Lung (tissue), 12 donors: ENCODE results near the gene TCHP. TPM values are rescaled to one million over a fixed set of nuclear protein-coding genes. Genes with fewer than 3 reads are reported as not detected.

Experiments used
- ATAC-seq: fragments of 200-7000 bp; cut with Tn5 transposase; one replicate; pipeline ENCODE4 v1.9.1; 2020; ENCODE audit warnings: moderate number of reproducible peaks; ENCODE audit not compliant: insufficient read depth, low FRiP score
- DNase-seq, 3 donors: peaks; one replicate each; pipeline ENCODE4 v3.0.0-alpha.2; 2013 to 2017
- H3K27ac ChIP-seq, 2 donors: one replicate each; pipeline ENCODE4 v1.5.1; 2013; ENCODE audit warnings: mild to moderate bottlenecking in 2 of 2, moderate library complexity in 2 of 2, control low read depth in 1 of 2, inconsistent platforms in 1 of 2, low read depth in 1 of 2, low read length in 1 of 2
- H3K27me3 ChIP-seq, 3 donors: one replicate each; pipeline ENCODE4 v1.5.1; 2013; ENCODE audit warnings: low read length in 2 of 3; ENCODE audit not compliant: control insufficient read depth in 3 of 3, insufficient read depth in 3 of 3
- H3K36me3 ChIP-seq, 4 donors: one replicate each; pipeline ENCODE4 v1.5.1; 2013; ENCODE audit warnings: low read length in 4 of 4, mild to moderate bottlenecking in 1 of 4, moderate library complexity in 1 of 4; ENCODE audit not compliant: control insufficient read depth in 4 of 4, insufficient read depth in 4 of 4
- H3K4me1 ChIP-seq, 5 donors: one replicate each; pipeline ENCODE4 v1.5.1; 2013; ENCODE audit warnings: low read length in 5 of 5, mild to moderate bottlenecking in 2 of 5, moderate library complexity in 1 of 5; ENCODE audit not compliant: control insufficient read depth in 5 of 5, insufficient read depth in 5 of 5
- H3K4me3 ChIP-seq: one replicate; pipeline ENCODE4 v1.5.1; 2013; ENCODE audit warnings: mild to moderate bottlenecking, control low read depth, moderate library complexity
- H3K9ac ChIP-seq, 2 donors: one replicate each; pipeline ENCODE4 v1.5.1; 2013; ENCODE audit warnings: low read length in 2 of 2, control low read depth in 1 of 2; ENCODE audit not compliant: insufficient read depth in 1 of 2
- H3K9me3 ChIP-seq, 4 donors: one replicate each; pipeline ENCODE4 v1.5.1; 2013; ENCODE audit warnings: low read length in 3 of 4, mild to moderate bottlenecking in 1 of 4, moderate library complexity in 1 of 4; ENCODE audit not compliant: control insufficient read depth in 4 of 4, insufficient read depth in 3 of 4
- WGBS, 2 donors: extraction: QIAGEN DNeasy Blood & Tissue Kit; methylation state at CpG; one replicate each; pipeline ENCODE4 v1.1.7; 2013; 5-methylcytosine and 5-hydroxymethylcytosine counted together
- polyA plus RNA-seq, 2 donors: library from polyadenylated mRNA; stranded (reverse); fragments of 200-250 nt; gene quantifications; one replicate each; pipeline ENCODE4 v1.2.1, GENCODE V29; 2013
- total RNA-seq, 2 donors: library from RNA; depleted of rRNA in 1 of 2; stranded (reverse); fragments of >200 nt in 1 of 2; gene quantifications; one replicate each; pipeline ENCODE4 v1.2.1, GENCODE V29; 2014 to 2021
- TF ChIP-seq, protein P1 (sequence below): IDR thresholded peaks from 2 replicates; pipeline ENCODE4 v1.5.1; 2012; ENCODE audit warnings: mild to moderate bottlenecking; ENCODE audit errors: control extremely low read depth, extremely low read depth
- donor health status: control.
- donor health status: control.
- donor health status: Bipolar disorder and iron deficiency.
- donor health status: healthy.
- donor health status: DM: yes; HTN: yes; CAD: no.

TCHP gene
- total and polyA plus RNA-seq, 4 donors, result 10.4 to 17.5 (median 12.0) TPM

DNA sequence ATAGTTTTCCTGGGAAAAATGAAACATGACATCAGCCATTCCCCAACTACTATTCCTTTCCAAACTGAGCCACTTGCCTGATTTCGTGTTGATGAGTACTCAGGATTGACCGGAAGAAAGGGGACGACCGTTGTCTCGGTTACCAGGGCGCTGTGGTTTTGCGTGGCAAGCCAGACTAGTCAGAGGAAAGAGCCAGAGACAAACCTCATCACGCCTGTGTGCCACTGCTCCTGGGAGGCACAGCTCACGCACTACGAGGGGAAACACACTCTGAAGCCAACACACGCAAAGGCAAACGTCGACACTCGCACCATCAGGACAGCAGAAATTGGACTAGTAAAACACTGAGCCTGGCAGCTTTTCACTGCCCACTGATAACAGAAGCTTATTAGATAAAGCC lies 61.1 kb downstream of the TCHP start:
- no peak for ATAC-seq

GRCh38 chr12:109961612-109962011 lies 61.5 kb downstream of the TCHP start:
- WGBS, 2 donors, result 69 to 83% methylated on average over 6 of the region's 6 CpGs
- H3K4me1 ChIP-seq, result no peaks in the 10 kb centered on the region
- DNase-seq (no peak), ATAC-seq (no peak)
- H3K27me3 ChIP-seq, result no peaks in the 10 kb centered on the region
- no peak overlapping the region for H3K9ac ChIP-seq
- TF ChIP-seq, protein P1, sequence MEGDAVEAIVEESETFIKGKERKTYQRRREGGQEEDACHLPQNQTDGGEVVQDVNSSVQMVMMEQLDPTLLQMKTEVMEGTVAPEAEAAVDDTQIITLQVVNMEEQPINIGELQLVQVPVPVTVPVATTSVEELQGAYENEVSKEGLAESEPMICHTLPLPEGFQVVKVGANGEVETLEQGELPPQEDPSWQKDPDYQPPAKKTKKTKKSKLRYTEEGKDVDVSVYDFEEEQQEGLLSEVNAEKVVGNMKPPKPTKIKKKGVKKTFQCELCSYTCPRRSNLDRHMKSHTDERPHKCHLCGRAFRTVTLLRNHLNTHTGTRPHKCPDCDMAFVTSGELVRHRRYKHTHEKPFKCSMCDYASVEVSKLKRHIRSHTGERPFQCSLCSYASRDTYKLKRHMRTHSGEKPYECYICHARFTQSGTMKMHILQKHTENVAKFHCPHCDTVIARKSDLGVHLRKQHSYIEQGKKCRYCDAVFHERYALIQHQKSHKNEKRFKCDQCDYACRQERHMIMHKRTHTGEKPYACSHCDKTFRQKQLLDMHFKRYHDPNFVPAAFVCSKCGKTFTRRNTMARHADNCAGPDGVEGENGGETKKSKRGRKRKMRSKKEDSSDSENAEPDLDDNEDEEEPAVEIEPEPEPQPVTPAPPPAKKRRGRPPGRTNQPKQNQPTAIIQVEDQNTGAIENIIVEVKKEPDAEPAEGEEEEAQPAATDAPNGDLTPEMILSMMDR, result no peak
- H3K4me3 ChIP-seq, result no peak overlapping the region
- H3K27ac ChIP-seq, result peak overlapping the region in 1 of 2 donors; percentile 72
- H3K36me3 ChIP-seq, result peaks cover 9 to 45% (median 21%) of the 10 kb centered on the region in 4 donors
- no peaks in the 10 kb centered on the region for H3K9me3 ChIP-seq

More for the DNA sequence above, 61.1 kb downstream of the TCHP start:
- 73 to 78% methylated on average over 14 of the region's 14 CpGs for WGBS, 2 donors
- TF ChIP-seq, protein P1, result no peak
- no peaks in the 10 kb centered on the region for H3K9me3 ChIP-seq
- H3K9ac ChIP-seq, result no peak overlapping the region
- H3K27me3 ChIP-seq, result no peaks in the 10 kb centered on the region
- H3K36me3 ChIP-seq, result peaks cover 11 to 43% (median 22%) of the 10 kb centered on the region in 4 donors
- no peaks in the 10 kb centered on the region for H3K4me1 ChIP-seq
- H3K4me3 ChIP-seq, result no peak overlapping the region
- DNase-seq, result no peak
- peak overlapping the region in 1 of 2 donors; percentile 72 for H3K27ac ChIP-seq

DNA sequence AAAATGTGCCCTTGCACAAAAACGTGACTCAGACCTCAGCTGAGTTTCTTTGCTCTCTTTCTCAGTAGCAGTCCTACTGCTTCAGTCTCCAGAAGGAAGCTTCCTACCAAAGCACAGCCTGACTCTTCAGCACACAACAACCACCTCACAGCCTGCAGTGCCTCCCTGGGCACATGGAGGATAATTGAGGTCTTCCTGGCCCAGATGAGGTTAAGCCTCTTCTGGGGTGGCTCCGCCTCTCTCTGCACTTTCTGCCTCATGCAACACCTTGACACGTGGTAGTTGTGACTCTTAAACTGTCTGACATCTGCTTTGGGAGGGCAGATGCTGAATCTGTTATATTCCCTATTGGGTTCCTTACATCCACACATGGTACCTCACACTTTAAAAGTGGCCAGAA lies 62.3 kb downstream of the TCHP start:
- TF ChIP-seq, protein P1, result no peak
- Histone ChIP-seq H3K27me3 (no peaks in the 10 kb centered on the region), H3K9ac (no peak overlapping the region), H3K36me3 (peaks cover 9 to 40% (median 21%) of the 10 kb centered on the region in 4 donors), H3K9me3 (no peaks in the 10 kb centered on the region), H3K4me1 (no peaks in the 10 kb centered on the region), H3K27ac (no peak overlapping the region), H3K4me3 (no peak overlapping the region)
- DNase-seq, result no peak
- 77 to 84% methylated on average over 3 of the region's 3 CpGs for WGBS, 2 donors
- ATAC-seq, result no peak

DNA sequence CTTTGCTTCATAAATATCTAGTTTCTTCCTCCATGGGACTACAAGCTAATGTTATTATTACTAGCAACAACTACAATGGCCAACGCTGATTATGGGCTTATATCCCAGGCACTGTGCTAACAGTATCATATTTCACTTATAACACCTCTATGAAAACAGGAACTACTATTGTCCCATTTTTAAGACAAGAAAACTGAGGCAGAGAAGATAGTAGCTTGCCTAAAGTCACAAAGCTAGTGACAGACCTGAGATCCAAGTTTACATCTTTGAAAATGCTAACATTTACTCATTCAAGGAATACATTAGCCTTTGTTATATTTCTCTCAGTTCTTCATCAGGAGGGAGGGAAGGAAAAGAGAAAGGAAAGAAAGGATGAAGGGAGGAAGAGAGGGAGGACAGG lies 63.3 kb downstream of the TCHP start:
- no peaks in the 10 kb centered on the region for H3K27me3 ChIP-seq
- peaks cover 16 to 42% (median 22%) of the 10 kb centered on the region in 4 donors for H3K36me3 ChIP-seq
- H3K27ac ChIP-seq, result peak overlapping the region in 1 of 2 donors; percentile 41
- ATAC-seq, result no peak
- WGBS, 2 donors, result 82 to 89% methylated on average over 1 of the region's 1 CpG
- no peak overlapping the region for H3K9ac ChIP-seq
- H3K9me3 ChIP-seq, result no peaks in the 10 kb centered on the region
- TF ChIP-seq, protein P1, result no peak
- no peak overlapping the region for H3K4me3 ChIP-seq
- peaks cover 0 to 2% (median 0%) of the 10 kb centered on the region in 5 donors for H3K4me1 ChIP-seq
- no peak for DNase-seq
